GM12892 (cell line): ENCODE measurements around the gene IL1RAP.

Source experiments
- POLR2A ChIP-seq: IDR thresholded peaks from 2 replicates; pipeline ENCODE4 v1.6.1; 2011; ENCODE audit warnings: low read depth, low read length, control low read depth
- POLR2AphosphoS5 ChIP-seq: IDR thresholded peaks from 2 replicates; pipeline ENCODE4 v1.6.1; 2011; ENCODE audit warnings: low read depth, low read length, control low read depth

GRCh38 chr3:190620886-190621608, 107.2 kb downstream of the IL1RAP start:
- no peak for TF ChIP-seq POLR2AphosphoS5
- no peak for TF ChIP-seq POLR2A
